ENCODE results near the gene TMEM51.

Gene TMEM51

GRCh38 chr1:15236321-15236721, 82.8 kb downstream of the TMEM51 start:
- H3K36me3 ChIP-seq (ENCODE audit: control insufficient read depth, insufficient read depth, low read length), result no peaks in the 10 kb centered on the region
- H3K9me3 ChIP-seq (ENCODE audit: control insufficient read depth, insufficient read depth, low read length), result no peaks in the 10 kb centered on the region
- no peak overlapping the region for H3K4me3 ChIP-seq (ENCODE audit: low read depth, low read length)
- no peaks in the 10 kb centered on the region for H3K4me1 ChIP-seq (ENCODE audit: control insufficient read depth, insufficient read depth, low read length)
- no peak overlapping the region for H3K9ac ChIP-seq (ENCODE audit: low read depth, low read length)
- H3K27me3 ChIP-seq (ENCODE audit: control insufficient read depth, insufficient read depth, low read length), result no peaks in the 10 kb centered on the region

- H3K4me3 ChIP-seq (ENCODE audit: low read depth, low read length), result no peak overlapping the region
- H3K4me1 ChIP-seq (ENCODE audit: control insufficient read depth, insufficient read depth, low read length), result no peaks in the 10 kb centered on the region
- no peaks in the 10 kb centered on the region for H3K36me3 ChIP-seq (ENCODE audit: control insufficient read depth, insufficient read depth, low read length)
- H3K27me3 ChIP-seq (ENCODE audit: control insufficient read depth, insufficient read depth, low read length), result no peaks in the 10 kb centered on the region
- H3K9ac ChIP-seq (ENCODE audit: low read depth, low read length), result no peak overlapping the region
- no peaks in the 10 kb centered on the region for H3K9me3 ChIP-seq (ENCODE audit: control insufficient read depth, insufficient read depth, low read length)
Observed at GRCh38 chr1:15236746-15237145, 83.2 kb downstream of the TMEM51 start.

- Histone ChIP-seq H3K4me1 (ENCODE audit: control insufficient read depth, insufficient read depth, low read length) (no peaks in the 10 kb centered on the region), H3K36me3 (ENCODE audit: control insufficient read depth, insufficient read depth, low read length) (no peaks in the 10 kb centered on the region), H3K4me3 (ENCODE audit: low read depth, low read length) (no peak overlapping the region), H3K9me3 (ENCODE audit: control insufficient read depth, insufficient read depth, low read length) (no peaks in the 10 kb centered on the region), H3K9ac (ENCODE audit: low read depth, low read length) (no peak overlapping the region), H3K27me3 (ENCODE audit: control insufficient read depth, insufficient read depth, low read length) (no peaks in the 10 kb centered on the region)
Observed at GRCh38 chr1:15238789-15239188, 85.2 kb downstream of the TMEM51 start.

- H3K9me3 ChIP-seq (ENCODE audit: control insufficient read depth, insufficient read depth, low read length), result no peaks in the 10 kb centered on the region
- no peaks in the 10 kb centered on the region for H3K36me3 ChIP-seq (ENCODE audit: control insufficient read depth, insufficient read depth, low read length)
- no peak overlapping the region for H3K4me3 ChIP-seq (ENCODE audit: low read depth, low read length)
- H3K4me1 ChIP-seq (ENCODE audit: control insufficient read depth, insufficient read depth, low read length), result peaks cover 3% of the 10 kb centered on the region
- H3K27me3 ChIP-seq (ENCODE audit: control insufficient read depth, insufficient read depth, low read length), result no peaks in the 10 kb centered on the region
- H3K9ac ChIP-seq (ENCODE audit: low read depth, low read length), result no peak overlapping the region
Observed at GRCh38 chr1:15242766-15243165, 89.2 kb downstream of the TMEM51 start.

GRCh38 chr1:15243275-15244043, 89.9 kb downstream of the TMEM51 start:
- peaks cover 3% of the 10 kb centered on the region for H3K4me1 ChIP-seq (ENCODE audit: control insufficient read depth, insufficient read depth, low read length)
- H3K36me3 ChIP-seq (ENCODE audit: control insufficient read depth, insufficient read depth, low read length), result no peaks in the 10 kb centered on the region
- no peaks in the 10 kb centered on the region for H3K9me3 ChIP-seq (ENCODE audit: control insufficient read depth, insufficient read depth, low read length)
- H3K4me3 ChIP-seq (ENCODE audit: low read depth, low read length), result no peak overlapping the region
- H3K9ac ChIP-seq (ENCODE audit: low read depth, low read length), result peak overlapping the region; percentile 24
- H3K27me3 ChIP-seq (ENCODE audit: control insufficient read depth, insufficient read depth, low read length), result no peaks in the 10 kb centered on the region

GRCh38 chr1:15244813-15245212, 91.3 kb downstream of the TMEM51 start:
- Histone ChIP-seq H3K4me3 (ENCODE audit: low read depth, low read length) (no peak overlapping the region), H3K36me3 (ENCODE audit: control insufficient read depth, insufficient read depth, low read length) (no peaks in the 10 kb centered on the region), H3K27me3 (ENCODE audit: control insufficient read depth, insufficient read depth, low read length) (no peaks in the 10 kb centered on the region), H3K9me3 (ENCODE audit: control insufficient read depth, insufficient read depth, low read length) (no peaks in the 10 kb centered on the region), H3K4me1 (ENCODE audit: control insufficient read depth, insufficient read depth, low read length) (peaks cover 3% of the 10 kb centered on the region), H3K9ac (ENCODE audit: low read depth, low read length) (no peak overlapping the region)

- H3K27me3 ChIP-seq (ENCODE audit: control insufficient read depth, insufficient read depth, low read length), result no peaks in the 10 kb centered on the region
- no peaks in the 10 kb centered on the region for H3K9me3 ChIP-seq (ENCODE audit: control insufficient read depth, insufficient read depth, low read length)
- no peak overlapping the region for H3K4me3 ChIP-seq (ENCODE audit: low read depth, low read length)
- H3K9ac ChIP-seq (ENCODE audit: low read depth, low read length), result no peak overlapping the region
- peaks cover 3% of the 10 kb centered on the region for H3K4me1 ChIP-seq (ENCODE audit: control insufficient read depth, insufficient read depth, low read length)
- no peaks in the 10 kb centered on the region for H3K36me3 ChIP-seq (ENCODE audit: control insufficient read depth, insufficient read depth, low read length)
Observed at GRCh38 chr1:15245593-15246360, 92.2 kb downstream of the TMEM51 start.

- Histone ChIP-seq H3K4me1 (ENCODE audit: control insufficient read depth, insufficient read depth, low read length) (peaks cover 3% of the 10 kb centered on the region), H3K9me3 (ENCODE audit: control insufficient read depth, insufficient read depth, low read length) (no peaks in the 10 kb centered on the region), H3K9ac (ENCODE audit: low read depth, low read length) (peak within 1 kb of the TSS; percentile 28), H3K36me3 (ENCODE audit: control insufficient read depth, insufficient read depth, low read length) (no peaks in the 10 kb centered on the region), H3K4me3 (ENCODE audit: low read depth, low read length) (peak within 1 kb of the TSS; percentile 64), H3K27me3 (ENCODE audit: control insufficient read depth, insufficient read depth, low read length) (no peaks in the 10 kb centered on the region)
Observed at GRCh38 chr1:15246960-15247614, 93.5 kb downstream of the TMEM51 start, which contains the start of gene FHAD1. Gene FHAD1 (plus strand): TSS chr1:15247223. CDS start chr1:15251785, 4,562 bp downstream.

GRCh38 chr1:15248216-15248615, 94.7 kb downstream of the TMEM51 start:
- H3K4me3 ChIP-seq (ENCODE audit: low read depth, low read length), result no peak overlapping the region
- no peaks in the 10 kb centered on the region for H3K27me3 ChIP-seq (ENCODE audit: control insufficient read depth, insufficient read depth, low read length)
- H3K36me3 ChIP-seq (ENCODE audit: control insufficient read depth, insufficient read depth, low read length), result no peaks in the 10 kb centered on the region
- peaks cover 3% of the 10 kb centered on the region for H3K4me1 ChIP-seq (ENCODE audit: control insufficient read depth, insufficient read depth, low read length)
- H3K9ac ChIP-seq (ENCODE audit: low read depth, low read length), result no peak overlapping the region
- H3K9me3 ChIP-seq (ENCODE audit: control insufficient read depth, insufficient read depth, low read length), result no peaks in the 10 kb centered on the region

- peaks cover 3% of the 10 kb centered on the region for H3K4me1 ChIP-seq (ENCODE audit: control insufficient read depth, insufficient read depth, low read length)
- H3K9ac ChIP-seq (ENCODE audit: low read depth, low read length), result no peak overlapping the region
- H3K36me3 ChIP-seq (ENCODE audit: control insufficient read depth, insufficient read depth, low read length), result no peaks in the 10 kb centered on the region
- H3K4me3 ChIP-seq (ENCODE audit: low read depth, low read length), result no peak overlapping the region
- no peaks in the 10 kb centered on the region for H3K27me3 ChIP-seq (ENCODE audit: control insufficient read depth, insufficient read depth, low read length)
- no peaks in the 10 kb centered on the region for H3K9me3 ChIP-seq (ENCODE audit: control insufficient read depth, insufficient read depth, low read length)
Observed at GRCh38 chr1:15249081-15249480, 95.5 kb downstream of the TMEM51 start.

- Histone ChIP-seq H3K27me3 (ENCODE audit: control insufficient read depth, insufficient read depth, low read length) (no peaks in the 10 kb centered on the region), H3K4me1 (ENCODE audit: control insufficient read depth, insufficient read depth, low read length) (no peaks in the 10 kb centered on the region), H3K9ac (ENCODE audit: low read depth, low read length) (no peak overlapping the region), H3K4me3 (ENCODE audit: low read depth, low read length) (no peak overlapping the region), H3K9me3 (ENCODE audit: control insufficient read depth, insufficient read depth, low read length) (no peaks in the 10 kb centered on the region), H3K36me3 (ENCODE audit: control insufficient read depth, insufficient read depth, low read length) (no peaks in the 10 kb centered on the region)
Observed at GRCh38 chr1:15251857-15252835, 98.6 kb downstream of the TMEM51 start.

Measured in iPS-15b (cell line).